GM12801 (cell line): ENCODE results near the gene PHLPP1.

Experiments
- CTCF ChIP-seq: IDR thresholded peaks from one replicate; pipeline ENCODE4 v1.5.1; 2011; ENCODE audit warnings: control low read depth; ENCODE audit not compliant: insufficient read length; ENCODE audit errors: extremely low read depth

PHLPP1 gene

GRCh38 chr18:62720048-62720447 is 4.7 kb downstream of the PHLPP1 start:
- no peak for TF ChIP-seq CTCF

- no peak for TF ChIP-seq CTCF
Measured at GRCh38 chr18:62720766-62721613, 5.6 kb downstream of the PHLPP1 start.

GRCh38 chr18:62721839-62722795 is 6.8 kb downstream of the PHLPP1 start:
- TF ChIP-seq CTCF: no peak

- no peak for TF ChIP-seq CTCF
Measured at GRCh38 chr18:62723666-62724281, 8.4 kb downstream of the PHLPP1 start.

DNA sequence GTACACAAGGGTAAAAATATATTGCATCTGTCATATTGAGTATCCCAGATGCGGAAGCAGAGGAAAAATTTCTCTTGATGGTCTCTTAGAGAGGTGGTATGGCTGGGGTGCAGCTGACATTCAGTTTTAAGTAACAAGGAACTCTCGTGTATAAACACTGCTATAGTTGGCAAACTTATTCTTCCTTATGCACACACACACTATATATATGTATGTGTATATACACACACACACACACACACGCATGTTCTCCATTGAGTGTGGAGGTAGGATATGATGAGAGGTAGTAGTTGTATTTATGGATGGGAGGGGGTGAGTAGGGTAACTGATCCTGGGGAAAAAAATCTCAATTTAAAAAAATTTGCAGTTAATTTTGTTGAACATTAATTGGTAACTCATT is 10.6 kb downstream of the PHLPP1 start:
- TF ChIP-seq CTCF: no peak

DNA sequence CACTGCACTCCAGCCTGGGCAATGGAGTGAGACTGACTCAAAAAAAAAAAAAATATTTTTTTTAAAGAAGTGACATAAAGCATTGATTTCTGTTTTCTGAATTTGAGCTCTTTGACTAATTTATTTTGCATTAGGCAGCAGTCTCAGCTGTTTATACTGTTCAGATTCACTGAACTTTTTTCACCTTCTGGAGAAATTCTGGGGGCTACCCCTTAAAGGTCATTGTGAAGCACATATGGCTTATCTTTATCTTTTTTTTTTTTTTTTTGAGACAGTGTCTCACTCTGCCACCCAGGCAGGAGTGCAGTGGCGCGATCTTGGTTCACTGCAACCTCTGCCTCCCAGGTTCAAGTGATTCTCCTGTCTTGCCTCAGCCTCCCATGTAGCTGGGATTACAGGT is 12.9 kb downstream of the PHLPP1 start:
- no peak for TF ChIP-seq CTCF
